ENCODE measurements around the gene LRRIQ1. TPM values are rescaled to one million over a fixed set of nuclear protein-coding genes. Genes with fewer than 3 reads are reported as not detected.

Gene LRRIQ1
- total RNA-seq, 1 donor from 2014 or later: 0.67 TPM

- no peak for TF ChIP-seq CTCF (IDR thresholded peaks at IDR 0.05)
- Histone ChIP-seq H3K4me1 (peaks cover 3% of the 10 kb centered on the region), H3K27me3 (peaks cover 69% of the 10 kb centered on the region), H3K9me3 (no peaks in the 10 kb centered on the region), H3K36me3 (no peaks in the 10 kb centered on the region), H3K4me3 (no peak overlapping the region), H3K27ac (no peak overlapping the region)
- DNase-seq (peak; percentile 55), ATAC-seq (peak; percentile 39)
- intact Hi-C loops (cut with DNase I): no loop called here
Observed at GRCh38 chr12:85273381-85274314, 237.5 kb downstream of the LRRIQ1 start.

GRCh38 chr12:85274315-85274651 is 238.1 kb downstream of the LRRIQ1 start:
- Histone ChIP-seq H3K9me3 (no peaks in the 10 kb centered on the region), H3K36me3 (no peaks in the 10 kb centered on the region), H3K27ac (no peak overlapping the region), H3K27me3 (peaks cover 75% of the 10 kb centered on the region), H3K4me1 (peaks cover 3% of the 10 kb centered on the region), H3K4me3 (no peak overlapping the region)
- TF ChIP-seq CTCF (IDR thresholded peaks at IDR 0.05): no peak
- no peak for ATAC-seq
- intact Hi-C loops (cut with DNase I): no loop called here
- no peak for DNase-seq

GRCh38 chr12:85275374-85275773 is 239.2 kb downstream of the LRRIQ1 start:
- Histone ChIP-seq H3K27me3 (peaks cover 86% of the 10 kb centered on the region), H3K36me3 (no peaks in the 10 kb centered on the region), H3K4me1 (peaks cover 9% of the 10 kb centered on the region), H3K4me3 (no peak overlapping the region), H3K27ac (no peak overlapping the region), H3K9me3 (no peaks in the 10 kb centered on the region)
- no peak for ATAC-seq
- TF ChIP-seq CTCF (IDR thresholded peaks at IDR 0.05): no peak
- no peak for DNase-seq
- intact Hi-C loops (cut with DNase I): no loop called here

GRCh38 chr12:85277191-85277590 is 241.0 kb downstream of the LRRIQ1 start:
- ATAC-seq: no peak
- Histone ChIP-seq H3K9me3 (no peaks in the 10 kb centered on the region), H3K36me3 (no peaks in the 10 kb centered on the region), H3K4me1 (peaks cover 14% of the 10 kb centered on the region), H3K27ac (no peak overlapping the region), H3K4me3 (no peak overlapping the region), H3K27me3 (peaks cover 97% of the 10 kb centered on the region)
- no peak for TF ChIP-seq CTCF (IDR thresholded peaks at IDR 0.05)
- no peak for DNase-seq
- intact Hi-C loops (cut with DNase I): no loop called here

- peaks cover 97% of the 10 kb centered on the region for H3K27me3 ChIP-seq
- H3K36me3 ChIP-seq: no peaks in the 10 kb centered on the region
- ATAC-seq: peak; percentile 17
- no peak for TF ChIP-seq CTCF (IDR thresholded peaks at IDR 0.05)
- DNase-seq: no peak
- H3K4me1 ChIP-seq: peaks cover 14% of the 10 kb centered on the region
- H3K9me3 ChIP-seq: no peaks in the 10 kb centered on the region
- no peak overlapping the region for H3K27ac ChIP-seq
- H3K4me3 ChIP-seq: no peak overlapping the region
- intact Hi-C loops (cut with DNase I): no loop called here
Observed at GRCh38 chr12:85277900-85278597, 241.9 kb downstream of the LRRIQ1 start.
